ENCODE data around the gene RAPGEF2. TPM values are rescaled to one million over a fixed set of nuclear protein-coding genes. Genes with fewer than 3 reads are reported as not detected.

RAPGEF2 gene
- total and polyA plus RNA-seq, 10 donors = 4.4 to 115 (median 91.0) TPM

- WGBS, 5 donors = 42 to 66% (median 55%) methylated on average over 4 of the region's 4 CpGs
- intact Hi-C loops (cut with DNase I; ENCODE audit: low total_unique reads) = no loop called here
- H3K4me1 ChIP-seq = peaks cover 7 to 31% (median 21%) of the 10 kb centered on the region in 6 donors
- peak overlapping the region in 7 of 8 donors; percentile 10 to 75 (median 63) for H3K27ac ChIP-seq
- H3K9me3 ChIP-seq = peaks cover 0 to 13% (median 10%) of the 10 kb centered on the region in 8 donors
- no peak for DNase-seq
- H3K36me3 ChIP-seq = peaks cover 0 to 46% (median 3%) of the 10 kb centered on the region in 6 donors
- H3K4me3 ChIP-seq = no peak overlapping the region
- no peaks in the 10 kb centered on the region for H3K27me3 ChIP-seq (replicated peaks in 1 of 7)
- no peak for TF ChIP-seq POLR2AphosphoS5 (IDR thresholded peaks at IDR 0.05)
Observed at GRCh38 chr4:159252491-159252890, 149.6 kb downstream of the RAPGEF2 start.

DNA sequence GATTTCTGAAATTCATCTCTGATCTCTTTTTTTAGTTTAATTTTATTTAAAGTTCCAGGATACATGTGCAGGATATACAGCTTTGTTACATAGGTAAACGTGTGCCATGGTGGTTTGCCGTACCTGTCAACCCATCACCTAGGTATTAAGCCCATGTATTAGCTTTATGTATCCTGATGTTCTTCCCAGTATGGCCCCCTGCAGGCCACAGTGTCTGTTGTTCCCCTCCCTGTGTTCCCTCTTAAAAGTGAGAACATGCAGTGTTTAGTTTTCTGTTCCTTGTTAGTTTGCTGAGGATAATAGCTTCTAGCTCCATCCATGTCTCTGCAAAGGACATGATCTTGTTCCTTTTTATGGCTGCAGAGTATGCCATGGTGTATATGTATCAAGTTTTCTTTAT is 153.2 kb downstream of the RAPGEF2 start:
- TF ChIP-seq POLR2A (IDR thresholded peaks at IDR 0.05) (no peak), POLR2AphosphoS5 (IDR thresholded peaks at IDR 0.05) (no peak)
- TF ChIP-seq, protein P1, sequence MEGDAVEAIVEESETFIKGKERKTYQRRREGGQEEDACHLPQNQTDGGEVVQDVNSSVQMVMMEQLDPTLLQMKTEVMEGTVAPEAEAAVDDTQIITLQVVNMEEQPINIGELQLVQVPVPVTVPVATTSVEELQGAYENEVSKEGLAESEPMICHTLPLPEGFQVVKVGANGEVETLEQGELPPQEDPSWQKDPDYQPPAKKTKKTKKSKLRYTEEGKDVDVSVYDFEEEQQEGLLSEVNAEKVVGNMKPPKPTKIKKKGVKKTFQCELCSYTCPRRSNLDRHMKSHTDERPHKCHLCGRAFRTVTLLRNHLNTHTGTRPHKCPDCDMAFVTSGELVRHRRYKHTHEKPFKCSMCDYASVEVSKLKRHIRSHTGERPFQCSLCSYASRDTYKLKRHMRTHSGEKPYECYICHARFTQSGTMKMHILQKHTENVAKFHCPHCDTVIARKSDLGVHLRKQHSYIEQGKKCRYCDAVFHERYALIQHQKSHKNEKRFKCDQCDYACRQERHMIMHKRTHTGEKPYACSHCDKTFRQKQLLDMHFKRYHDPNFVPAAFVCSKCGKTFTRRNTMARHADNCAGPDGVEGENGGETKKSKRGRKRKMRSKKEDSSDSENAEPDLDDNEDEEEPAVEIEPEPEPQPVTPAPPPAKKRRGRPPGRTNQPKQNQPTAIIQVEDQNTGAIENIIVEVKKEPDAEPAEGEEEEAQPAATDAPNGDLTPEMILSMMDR (IDR thresholded peaks at IDR 0.05 in 8 of 11, conservative IDR thresholded peaks at IDR 0.05 in 3 of 11) = no peak
- H3K4me1 ChIP-seq = peaks cover 5 to 17% (median 13%) of the 10 kb centered on the region in 6 donors
- no peak overlapping the region for H3K27ac ChIP-seq
- H3K9me3 ChIP-seq = peaks cover 0 to 8% (median 6%) of the 10 kb centered on the region in 8 donors
- H3K4me3 ChIP-seq = no peak overlapping the region
- H3K27me3 ChIP-seq (replicated peaks in 1 of 7) = no peaks in the 10 kb centered on the region
- WGBS, 5 donors = 90 to 99% (median 94%) methylated on average over 2 of the region's 2 CpGs
- intact Hi-C loops (cut with DNase I; ENCODE audit: low total_unique reads) = no loop called here
- DNase-seq = no peak
- peaks cover 0 to 35% (median 1%) of the 10 kb centered on the region in 6 donors for H3K36me3 ChIP-seq

- WGBS, 5 donors = 80 to 95% (median 94%) methylated on average over 4 of the region's 4 CpGs
- Histone ChIP-seq H3K4me1 (peaks cover 0 to 15% (median 7%) of the 10 kb centered on the region in 6 donors), H3K27ac (no peak overlapping the region), H3K4me3 (no peak overlapping the region), H3K36me3 (peaks cover 0 to 13% (median 0%) of the 10 kb centered on the region in 6 donors), H3K9me3 (no peaks in the 10 kb centered on the region), H3K27me3 (replicated peaks in 1 of 7) (no peaks in the 10 kb centered on the region)
- TF ChIP-seq POLR2AphosphoS5 (IDR thresholded peaks at IDR 0.05) = no peak
- no peak for TF ChIP-seq POLR2A (IDR thresholded peaks at IDR 0.05)
- TF ChIP-seq, protein P1 (IDR thresholded peaks at IDR 0.05 in 8 of 11, conservative IDR thresholded peaks at IDR 0.05 in 3 of 11) = no peak
- DNase-seq = no peak
- intact Hi-C loops (cut with DNase I; ENCODE audit: low total_unique reads) = no loop called here
Observed at GRCh38 chr4:159258889-159259560, 156.1 kb downstream of the RAPGEF2 start.

DNA sequence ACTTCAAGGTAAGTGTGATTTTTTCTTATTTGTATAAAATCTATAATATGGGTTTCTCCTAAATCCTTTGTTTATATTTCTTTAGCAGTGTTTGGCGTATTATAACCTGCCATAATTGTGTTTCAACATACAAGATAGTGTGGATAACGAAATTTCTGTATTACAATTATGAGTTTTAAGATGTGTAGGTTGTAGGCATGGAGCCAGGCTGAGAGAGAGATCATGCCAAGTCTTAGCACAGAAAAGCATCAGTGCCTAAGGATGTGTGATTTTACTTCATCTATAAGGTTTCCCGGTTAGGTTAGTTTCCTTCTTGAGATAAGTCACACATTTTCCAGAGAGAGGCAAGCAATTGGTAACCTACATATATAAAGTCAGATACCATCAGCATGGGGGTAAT is 161.2 kb downstream of the RAPGEF2 start:
- intact Hi-C loops (cut with DNase I; ENCODE audit: low total_unique reads) = no loop called here
- TF ChIP-seq POLR2AphosphoS5 (IDR thresholded peaks at IDR 0.05) = no peak
- no peak for TF ChIP-seq POLR2A (IDR thresholded peaks at IDR 0.05)
- TF ChIP-seq, protein P1 (IDR thresholded peaks at IDR 0.05 in 8 of 11, conservative IDR thresholded peaks at IDR 0.05 in 3 of 11) = no peak

More for the DNA sequence above, 161.2 kb downstream of the RAPGEF2 start:
- H3K9me3 ChIP-seq = no peaks in the 10 kb centered on the region
- WGBS, 5 donors = 82 to 90% (median 86%) methylated on average over 3 of the region's 3 CpGs
- no peak for DNase-seq
- no peaks in the 10 kb centered on the region for H3K36me3 ChIP-seq
- peaks cover 5 to 37% (median 26%) of the 10 kb centered on the region in 6 donors for H3K4me1 ChIP-seq
- H3K27me3 ChIP-seq (replicated peaks in 1 of 7) = no peaks in the 10 kb centered on the region
- H3K27ac ChIP-seq = no peak overlapping the region
- H3K4me3 ChIP-seq = no peak overlapping the region

Data from spleen (tissue), 11 donors.